K562 (cell line): Measurements from ENCODE around the gene GPR3. TPM values are rescaled to one million over a fixed set of nuclear protein-coding genes. Genes with fewer than 3 reads are reported as not detected.

Experiments
- CBFA2T2 ChIP-seq: fragments of 450-650 bp; conservative IDR thresholded peaks from 2 replicates; pipeline ENCODE4 v1.6.1; 2017; ENCODE audit warnings: mild to moderate bottlenecking
- CEBPG ChIP-seq, 3 experiments: fragments of 200-800 bp in 1 of 3; sonication (Bioruptor generic) in 1 of 3; sonication (generic) in 1 of 3; formaldehyde crosslinking in 1 of 3; IDR thresholded peaks in 2 of 3; conservative IDR thresholded peaks in 1 of 3; 2 replicates each; pipeline versions ENCODE4 v1.6.1 to v1.8.0; 2016 to 2022; ENCODE audit warnings: missing compliant biosample characterization in 2 of 3, missing genetic modification characterization in 2 of 3, mild to moderate bottlenecking in 1 of 3, missing genetic modification reagents in 1 of 3
- DPF2 ChIP-seq: fragments of 450-650 bp; IDR thresholded peaks from 2 replicates; pipeline ENCODE4 v1.6.1; 2016
- NR2C1 ChIP-seq, 2 experiments: fragments of 450-650 bp; IDR thresholded peaks; 2 replicates each; pipeline ENCODE4 v1.6.1; 2017; ENCODE audit warnings: mild to moderate bottlenecking in 2 of 2, antibody characterized with exemption in 1 of 2, inconsistent platforms in 1 of 2, missing compliant biosample characterization in 1 of 2, missing genetic modification characterization in 1 of 2
- PHF8 ChIP-seq: fragments of 200-600 bp; sonication (generic); IDR thresholded peaks from 2 replicates; pipeline ENCODE4 v1.6.1; 2012; ENCODE audit warnings: mixed run types, mild to moderate bottlenecking, inconsistent platforms, low read length, moderate library complexity, borderline replicate concordance
- TEAD1 ChIP-seq, 2 experiments: fragments of 450-650 bp in 1 of 2; sonication (generic) in 1 of 2; formaldehyde crosslinking; IDR thresholded peaks; 2 replicates each; pipeline versions ENCODE4 v1.4.0 to v1.8.0; 2020 to 2022; ENCODE audit warnings: mild to moderate bottlenecking in 2 of 2, missing genetic modification reagents in 1 of 2
- ZBTB40 ChIP-seq, 2 experiments: fragments of 450-650 bp in 1 of 2; sonication (generic) in 1 of 2; formaldehyde crosslinking in 1 of 2; IDR thresholded peaks; 2 replicates each; pipeline versions ENCODE4 v1.7.1 to v1.9.0; 2016 to 2022; ENCODE audit warnings: inconsistent platforms in 1 of 2, mild to moderate bottlenecking in 1 of 2, missing genetic modification reagents in 1 of 2
- ZFP91 ChIP-seq: sonication (generic); formaldehyde crosslinking; IDR thresholded peaks from 2 replicates; pipeline ENCODE4 v1.8.0; 2022; ENCODE audit warnings: mild to moderate bottlenecking, missing genetic modification reagents
- ZNF740 ChIP-seq, 3 experiments: fragments of 200-800 bp in 1 of 3; sonication (Bioruptor generic) in 1 of 3; sonication (generic) in 1 of 3; formaldehyde crosslinking in 1 of 3; IDR thresholded peaks; 2 replicates each; pipeline versions ENCODE4 v1.6.1 to v1.8.0; 2016 to 2022; ENCODE audit warnings: mild to moderate bottlenecking in 2 of 3, missing compliant biosample characterization in 2 of 3, missing genetic modification characterization in 2 of 3, missing genetic modification reagents in 1 of 3
- ZNF76 ChIP-seq: fragments of 250-450 bp; sonication (Bioruptor Pico); IDR thresholded peaks from 2 replicates; pipeline ENCODE4 v1.4.0; 2020; ENCODE audit warnings: mild to moderate bottlenecking, moderate library complexity, borderline replicate concordance
- polyA plus RNA-seq, 8 experiments: library from polyadenylated mRNA; depleted of rRNA in 4 of 8; stranded (reverse) in 5 of 8; unstranded in 3 of 8; fragments of >200 nt; fragmentation: Nextera tagmentation in 2 of 8; fragmentation: Illumina TruSeq in 1 of 8; extraction: Ambion mirVana in 2 of 8; extraction: Trizol in 1 of 8; gene quantifications; 2 replicates each; pipeline versions ENCODE4 v1.2.1 to v1.2.3, GENCODE V29; 2011 to 2014; ENCODE audit warnings: inconsistent platforms in 1 of 8, missing spikeins in 1 of 8
- total RNA-seq, 7 experiments: library from RNA; depleted of rRNA in 6 of 7; stranded (reverse); fragments of >200 nt in 6 of 7; fragmentation: Illumina TruSeq in 2 of 7; extraction: Trizol in 2 of 7; gene quantifications; 2 replicates each; pipeline versions ENCODE4 v1.2.1 to v1.2.3, GENCODE V29; 2011 to 2021; ENCODE audit warnings: low replicate concordance in 1 of 7

The GPR3 gene
- total and polyA plus RNA-seq, 9 of the 15 experiments (the other 6 are each of a cell fraction or from before 2014, with no cell fraction given): 0.24 to 11.5 (median 3.7) TPM

GRCh38 chr1:27342778-27343638 lies 49.4 kb upstream of the GPR3 start (continued):
- TF ChIP-seq ZFP91 (peak; percentile 79), ZBTB40 (IDR thresholded peaks at IDR 0.05) (0 out of 2 replicates have a peak, but pooled peaks have one; percentile 30), ZBTB40 (CRISPR knock-in tag; IDR thresholded peaks at IDR 0.05) (no peak), CEBPG (CRISPR knock-in tag; IDR thresholded peaks at IDR 0.05) (peak; percentile 62), CEBPG (tag; conservative IDR thresholded peaks at IDR 0.05 in 1 of 2, IDR thresholded peaks at IDR 0.05 in 1 of 2) (no peak), DPF2 (peak; percentile 49; the same call in 1 of the 2 replicates), CBFA2T2 (no peak), ZNF76 (CRISPR knock-in tag) (no peak), TEAD1 (CRISPR knock-in tag; IDR thresholded peaks at IDR 0.05) (peak in 1 of 2 experiments; percentile 71; a peak in 1 of 4 replicates), ZNF740 (CRISPR knock-in tag; IDR thresholded peaks at IDR 0.05) (peak; percentile 82), ZNF740 (tag; IDR thresholded peaks at IDR 0.05) (no peak), NR2C1 (IDR thresholded peaks at IDR 0.05) (no peak; the same call in 1 of the 2 replicates), NR2C1 (tag; IDR thresholded peaks at IDR 0.05) (no peak), PHF8 (peak; percentile 62; the same call in 1 of the 2 replicates)
